Measurements from ENCODE around the gene PAM. TPM values are rescaled to one million over a fixed set of nuclear protein-coding genes. Genes with fewer than 3 reads are reported as not detected.
A peak's percentile ranks its signal among the peaks of the same experiment; 100 is the strongest.

The PAM gene
- total RNA-seq = 196 and 266 TPM in 2 replicates

DNA sequence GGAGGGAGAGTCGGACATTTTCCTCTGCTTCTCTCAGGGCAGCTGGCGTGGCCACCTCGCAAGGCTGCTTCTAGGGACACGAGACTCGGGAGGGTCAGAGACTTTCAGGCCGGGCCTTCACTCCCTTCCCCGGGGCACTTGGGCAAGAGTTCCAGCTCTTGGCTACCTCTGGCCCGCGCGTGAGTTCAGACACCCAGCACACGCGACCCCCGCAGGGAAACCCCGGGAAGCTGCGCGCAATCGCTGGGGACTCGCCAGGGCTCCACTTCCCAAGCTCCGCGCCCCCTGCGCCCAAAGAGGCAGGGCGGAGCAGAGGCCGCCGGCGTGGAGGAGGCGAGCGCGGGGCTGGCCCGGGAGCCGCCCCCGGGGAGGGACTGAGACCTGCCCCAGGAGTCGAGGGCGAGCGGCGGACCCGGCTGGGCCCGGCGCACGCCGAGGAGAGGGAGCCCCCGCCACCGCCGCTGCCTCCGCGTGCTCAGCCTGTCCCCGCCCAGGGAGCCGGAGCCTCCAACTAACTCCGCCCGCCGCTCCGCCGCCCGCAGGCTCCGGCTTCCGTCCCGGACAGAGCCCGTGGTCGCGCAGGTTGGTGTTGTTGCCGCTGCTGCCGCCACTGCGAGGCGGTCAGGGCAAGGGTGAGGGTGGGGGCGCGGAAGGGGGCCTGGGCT lies at the start of gene PAM:
Gene PAM, plus strand, starts transcription at position 539 of the 665 bp plus-strand sequence. CDS start 110,891 bp downstream, outside the sequence.
- DNase-seq (ENCODE audit: low read depth) = peak; percentile 69
- peak within 1 kb of the TSS; percentile 92 for H3K4me3 ChIP-seq (ENCODE audit: low read depth, low read length)
- TF ChIP-seq, protein P1, sequence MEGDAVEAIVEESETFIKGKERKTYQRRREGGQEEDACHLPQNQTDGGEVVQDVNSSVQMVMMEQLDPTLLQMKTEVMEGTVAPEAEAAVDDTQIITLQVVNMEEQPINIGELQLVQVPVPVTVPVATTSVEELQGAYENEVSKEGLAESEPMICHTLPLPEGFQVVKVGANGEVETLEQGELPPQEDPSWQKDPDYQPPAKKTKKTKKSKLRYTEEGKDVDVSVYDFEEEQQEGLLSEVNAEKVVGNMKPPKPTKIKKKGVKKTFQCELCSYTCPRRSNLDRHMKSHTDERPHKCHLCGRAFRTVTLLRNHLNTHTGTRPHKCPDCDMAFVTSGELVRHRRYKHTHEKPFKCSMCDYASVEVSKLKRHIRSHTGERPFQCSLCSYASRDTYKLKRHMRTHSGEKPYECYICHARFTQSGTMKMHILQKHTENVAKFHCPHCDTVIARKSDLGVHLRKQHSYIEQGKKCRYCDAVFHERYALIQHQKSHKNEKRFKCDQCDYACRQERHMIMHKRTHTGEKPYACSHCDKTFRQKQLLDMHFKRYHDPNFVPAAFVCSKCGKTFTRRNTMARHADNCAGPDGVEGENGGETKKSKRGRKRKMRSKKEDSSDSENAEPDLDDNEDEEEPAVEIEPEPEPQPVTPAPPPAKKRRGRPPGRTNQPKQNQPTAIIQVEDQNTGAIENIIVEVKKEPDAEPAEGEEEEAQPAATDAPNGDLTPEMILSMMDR (IDR thresholded peaks at IDR 0.05; ENCODE audit: insufficient read depth, low read depth, low read length) = no peak

DNA sequence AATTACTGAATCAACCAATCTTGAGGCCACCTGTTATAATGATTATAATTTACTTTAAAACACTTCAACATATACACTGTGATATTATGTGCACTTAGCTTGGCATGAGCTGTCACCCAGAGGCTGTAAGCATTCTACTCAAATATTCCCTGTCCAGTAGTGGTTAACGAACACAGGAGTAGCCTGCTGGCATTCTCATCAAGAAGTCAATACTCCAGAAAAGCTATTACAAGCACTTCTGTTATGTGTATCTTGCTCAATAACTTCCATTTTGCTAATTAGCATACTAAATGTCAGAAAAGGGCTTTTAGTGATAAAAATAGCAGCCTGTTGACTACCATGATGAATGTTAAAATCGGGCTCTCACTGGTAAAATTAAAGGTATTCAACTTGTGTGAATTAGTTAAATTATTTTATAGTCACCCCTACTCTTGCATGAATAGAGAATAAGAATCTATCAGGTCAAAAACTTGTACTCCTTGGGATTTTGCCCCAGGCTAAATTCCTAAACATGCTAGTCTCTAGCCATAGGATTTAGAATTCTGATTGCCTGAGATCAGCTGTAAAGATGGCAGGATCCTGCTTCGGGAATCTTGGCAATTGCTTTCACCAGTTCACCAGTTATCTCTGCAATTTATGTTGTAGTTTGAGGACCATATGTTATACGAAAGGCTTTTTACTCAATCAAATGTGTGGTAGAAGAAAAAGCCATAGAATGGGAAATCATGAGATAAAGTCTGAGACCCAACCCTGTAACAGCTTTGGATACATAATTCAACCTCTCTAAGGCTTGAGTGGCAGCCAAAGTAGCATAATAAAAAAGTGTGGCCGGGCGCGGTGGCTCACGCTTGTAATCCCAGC lies 43.4 kb upstream of the PAM start:
- H3K4me3 ChIP-seq (ENCODE audit: low read depth, low read length) = no peak overlapping the region
- no peak for DNase-seq (ENCODE audit: low read depth)
- TF ChIP-seq, protein P1 (IDR thresholded peaks at IDR 0.05; ENCODE audit: insufficient read depth, low read depth, low read length) = no peak

DNA sequence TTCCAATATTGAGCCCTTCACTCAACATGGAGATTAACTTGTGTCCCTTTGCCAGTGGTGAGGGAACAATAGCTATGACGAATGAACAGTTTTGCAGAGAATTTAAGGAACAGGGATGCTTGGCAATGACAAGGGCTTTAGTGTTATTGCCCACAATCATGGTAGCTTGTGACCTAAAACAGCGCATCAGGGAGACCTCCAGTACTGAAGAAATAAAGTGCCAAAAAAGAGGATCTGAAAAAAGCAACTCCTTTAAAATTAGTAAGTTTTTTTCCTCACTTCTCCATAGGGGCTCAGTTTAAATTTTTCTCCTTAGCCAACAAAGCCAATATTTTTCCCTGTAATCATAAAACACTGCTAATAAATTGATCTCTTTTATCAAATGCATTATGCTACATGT lies 41.8 kb upstream of the PAM start:
- no peak overlapping the region for H3K4me3 ChIP-seq (ENCODE audit: low read depth, low read length)
- DNase-seq (ENCODE audit: low read depth) = no peak
- TF ChIP-seq, protein P1 (IDR thresholded peaks at IDR 0.05; ENCODE audit: insufficient read depth, low read depth, low read length) = no peak

DNA sequence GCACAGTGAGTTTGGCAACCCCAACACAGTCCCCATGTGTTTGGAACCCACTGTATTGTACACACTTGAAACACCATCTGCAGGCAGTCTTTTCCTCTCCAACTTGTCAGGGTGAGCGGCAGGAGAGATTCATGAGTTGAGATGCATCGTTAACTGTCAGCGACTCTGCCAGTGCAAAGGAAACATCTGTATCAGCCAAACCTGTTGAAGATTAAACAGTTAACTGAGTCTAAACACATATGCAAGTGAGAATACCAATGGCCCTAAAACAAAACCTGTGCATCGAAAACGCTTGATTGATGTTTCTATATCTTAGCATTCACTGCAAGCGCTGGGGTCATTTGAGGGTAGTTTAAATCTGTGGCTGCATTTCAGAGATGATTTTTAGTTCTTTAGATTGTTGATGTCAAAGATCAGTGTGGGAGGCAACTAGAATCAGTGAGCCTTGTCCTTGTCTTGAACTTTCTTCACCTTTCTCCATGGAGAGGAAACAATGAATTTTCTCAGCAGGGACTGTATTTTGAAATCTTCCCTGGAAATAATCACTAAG lies 41.3 kb upstream of the PAM start:
- H3K4me3 ChIP-seq (ENCODE audit: low read depth, low read length) = no peak overlapping the region
- TF ChIP-seq, protein P1 (IDR thresholded peaks at IDR 0.05; ENCODE audit: insufficient read depth, low read depth, low read length) = no peak
- DNase-seq (ENCODE audit: low read depth) = no peak

DNA sequence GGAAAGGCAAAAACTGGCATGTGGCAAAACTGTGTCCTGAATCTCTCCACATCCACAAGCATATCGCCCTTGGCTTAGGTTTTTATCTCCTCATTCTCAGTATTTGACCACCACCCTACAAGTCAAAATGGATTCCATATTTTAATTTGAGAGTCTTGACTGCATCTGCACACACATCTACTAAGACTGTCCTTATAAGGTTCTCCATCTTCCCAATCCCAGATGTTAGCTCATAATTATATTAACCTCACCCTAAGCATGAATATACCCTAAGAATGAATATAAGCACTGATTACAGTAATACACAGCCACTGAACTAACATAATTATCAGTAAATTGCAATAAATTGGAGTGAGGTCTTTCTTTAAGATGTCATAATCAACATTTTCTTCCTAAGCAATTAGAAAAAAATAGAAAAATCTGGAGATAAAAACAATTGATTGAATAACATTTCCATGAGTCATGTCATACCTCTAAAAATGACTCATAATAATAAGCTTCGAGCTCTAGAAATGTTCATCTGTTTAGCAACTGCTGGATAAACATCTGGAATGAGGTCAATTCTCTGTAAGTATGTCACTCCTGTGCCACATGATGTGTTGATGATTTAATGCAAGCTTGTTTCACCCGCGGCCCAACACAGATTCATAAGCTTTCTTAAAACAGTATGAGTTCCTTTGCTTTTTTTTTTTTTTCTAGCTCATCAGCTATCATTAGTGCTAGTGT lies 39.9 kb upstream of the PAM start:
- TF ChIP-seq, protein P1 (IDR thresholded peaks at IDR 0.05; ENCODE audit: insufficient read depth, low read depth, low read length) = no peak
- peak; percentile 84 for DNase-seq (ENCODE audit: low read depth)
- no peak overlapping the region for H3K4me3 ChIP-seq (ENCODE audit: low read depth, low read length)

DNA sequence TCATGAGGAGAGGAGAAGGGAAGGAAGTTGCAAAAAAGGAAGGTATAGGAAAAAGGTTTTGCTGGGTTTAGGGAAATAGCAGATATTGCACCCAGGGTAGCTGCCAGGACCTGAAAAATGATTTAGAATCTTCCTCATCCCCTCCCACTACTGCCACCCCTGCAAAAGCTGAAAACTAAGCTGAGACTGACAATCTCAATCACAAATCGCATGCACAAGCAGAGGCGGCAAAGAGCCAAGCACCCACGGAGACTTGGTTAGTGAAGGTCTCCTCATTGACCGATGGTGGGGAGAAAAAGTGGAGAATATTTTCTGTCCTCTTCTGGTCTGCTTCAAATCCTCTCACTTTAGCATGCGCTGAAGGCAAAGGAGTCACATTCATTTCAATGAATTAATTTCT lies 39.1 kb upstream of the PAM start:
- TF ChIP-seq, protein P1 (IDR thresholded peaks at IDR 0.05; ENCODE audit: insufficient read depth, low read depth, low read length) = no peak
- DNase-seq (ENCODE audit: low read depth) = no peak
- no peak overlapping the region for H3K4me3 ChIP-seq (ENCODE audit: low read depth, low read length)
